ENCODE measurements around the gene ADRB1.
A peak's percentile ranks its signal among the peaks of the same experiment; 100 is the strongest.

Gene ADRB1

DNA sequence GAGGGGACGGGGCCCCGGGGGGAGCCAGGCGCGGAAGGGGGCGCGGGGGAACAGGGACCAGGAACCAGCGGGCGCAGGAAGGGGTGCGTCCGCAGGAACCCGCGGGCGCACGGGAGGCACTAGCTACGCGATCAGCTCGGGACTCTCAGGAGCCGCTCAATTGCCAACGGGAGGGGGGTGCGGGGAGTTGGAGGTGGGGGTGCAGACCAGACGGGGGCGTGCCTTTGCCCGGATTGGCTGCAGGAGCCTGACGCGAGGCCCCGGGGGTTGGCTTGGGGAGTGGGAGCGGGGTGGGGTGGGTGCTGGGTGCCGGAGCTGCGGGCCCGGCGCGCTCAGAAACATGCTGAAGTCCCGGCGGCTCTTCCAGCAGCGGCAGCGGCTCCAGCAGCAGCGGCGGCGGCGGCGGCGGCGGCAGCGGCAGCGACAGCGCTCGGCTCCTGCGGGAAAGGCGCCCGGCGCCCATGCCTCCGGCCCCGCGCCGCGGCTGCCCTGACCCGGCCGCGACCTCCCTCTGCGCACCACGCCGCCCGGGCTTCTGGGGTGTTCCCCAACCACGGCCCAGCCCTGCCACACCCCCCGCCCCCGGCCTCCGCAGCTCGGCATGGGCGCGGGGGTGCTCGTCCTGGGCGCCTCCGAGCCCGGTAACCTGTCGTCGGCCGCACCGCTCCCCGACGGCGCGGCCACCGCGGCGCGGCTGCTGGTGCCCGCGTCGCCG is at the start of gene ADRB1:
ADRB1 (plus strand) TSS at position 335 of the 715 bp plus-strand sequence; CDS start at position 602, 267 bp downstream.
- DNase-seq (ENCODE audit: low spot score) = peak; percentile 42

GRCh38 chr10:113995201-113995600 is 48.5 kb upstream of the ADRB1 start:
- DNase-seq (ENCODE audit: low spot score) = no peak

DNA sequence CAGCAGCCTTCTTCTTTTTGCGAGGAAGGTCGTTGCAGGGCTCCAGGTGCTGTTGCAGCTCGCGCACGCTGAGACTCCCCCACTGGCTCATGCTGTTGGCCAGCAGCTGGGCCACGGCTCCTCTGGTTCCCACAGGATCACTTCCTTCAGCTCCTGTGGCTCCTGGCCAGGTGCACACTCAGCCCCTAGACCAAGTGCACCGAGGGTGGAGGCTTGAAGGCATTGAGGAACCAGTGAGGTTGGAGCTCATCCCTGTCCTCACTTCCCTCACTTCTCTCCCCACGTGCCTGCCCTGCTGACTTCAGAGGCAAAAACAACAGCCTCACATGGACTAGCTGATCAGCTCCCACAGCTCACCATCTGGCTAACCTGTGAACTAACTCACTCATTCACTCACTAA is 46.2 kb upstream of the ADRB1 start:
- DNase-seq (ENCODE audit: low spot score) = no peak

DNA sequence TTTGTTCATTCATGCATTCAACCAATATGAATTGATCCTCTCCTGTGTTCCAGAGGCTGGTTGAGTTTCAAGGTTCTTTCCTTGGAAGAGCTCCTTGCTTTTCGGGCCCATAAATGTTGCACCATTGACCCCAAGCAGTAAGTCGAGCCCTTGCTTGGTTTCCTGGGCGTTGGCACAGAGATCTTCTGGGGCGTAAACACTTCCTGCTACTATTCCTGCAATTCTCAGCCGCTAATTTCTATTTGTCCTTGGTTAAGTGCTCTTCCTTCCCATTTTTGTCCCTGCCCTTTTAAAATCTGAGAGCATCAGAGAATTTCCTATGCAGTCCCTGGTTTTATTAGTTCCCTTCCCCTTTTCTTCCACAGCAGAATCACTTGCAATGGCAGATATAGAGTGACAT is 44.1 kb upstream of the ADRB1 start:
- no peak for DNase-seq (ENCODE audit: low spot score)

- DNase-seq (ENCODE audit: low spot score) = no peak
Observed at GRCh38 chr10:114000457-114001010, 43.1 kb upstream of the ADRB1 start.

DNA sequence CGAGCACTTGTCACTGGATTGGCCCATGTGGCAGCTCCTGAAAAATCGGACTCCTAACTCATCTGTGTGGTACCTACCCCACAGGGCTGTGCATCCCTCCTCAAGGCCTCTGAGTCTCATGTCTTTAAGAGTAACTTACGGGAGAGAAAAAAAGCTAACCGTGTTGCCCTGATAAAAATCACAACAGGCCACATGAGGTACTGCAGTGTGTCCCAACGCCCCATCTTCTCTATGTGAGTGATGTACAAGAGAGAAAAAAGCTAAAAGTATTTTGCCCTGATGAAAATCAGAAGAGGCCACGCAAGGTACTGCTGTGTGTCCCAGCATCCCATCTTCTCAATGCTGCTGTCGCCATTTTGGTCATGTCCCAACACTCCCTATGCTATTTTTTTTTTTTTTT is 41.2 kb upstream of the ADRB1 start:
- no peak for DNase-seq (ENCODE audit: low spot score)

DNA sequence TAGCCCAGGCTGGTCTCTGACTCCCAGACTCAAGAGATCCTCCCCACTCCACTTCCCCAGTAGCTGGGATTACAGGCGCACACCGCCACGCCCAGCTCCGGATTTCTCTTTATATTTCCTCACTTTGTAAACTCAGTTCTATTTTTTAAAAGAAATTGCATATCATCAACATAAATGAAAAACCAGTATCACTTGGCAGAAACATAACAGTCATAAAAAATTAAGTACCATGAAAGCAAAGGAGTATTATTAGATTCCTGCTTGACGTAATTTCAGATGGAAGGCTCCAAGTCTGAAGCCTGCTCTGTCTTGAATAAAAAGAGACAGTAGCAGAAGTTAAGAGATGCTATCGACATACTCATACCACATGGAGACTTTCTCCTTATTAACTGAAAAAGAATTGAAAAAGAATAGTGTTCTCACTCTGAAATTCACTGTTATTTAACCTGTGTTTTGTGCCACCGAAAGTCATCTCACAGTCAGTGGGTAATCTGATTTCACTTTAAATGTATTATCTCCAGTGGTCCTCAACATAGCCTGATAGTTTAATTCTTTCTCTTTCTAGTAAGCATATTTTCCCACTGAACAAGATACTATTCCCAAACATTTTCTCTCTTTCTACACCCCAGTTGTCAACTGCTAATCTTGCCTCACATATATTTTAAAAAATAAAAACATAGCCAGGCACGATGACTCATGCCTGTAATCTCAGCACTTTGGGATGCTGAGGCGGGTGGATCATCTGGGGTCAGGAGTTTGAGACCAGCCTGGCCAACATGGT is 40.3 kb upstream of the ADRB1 start:
- DNase-seq (ENCODE audit: low spot score) = no peak

DNA sequence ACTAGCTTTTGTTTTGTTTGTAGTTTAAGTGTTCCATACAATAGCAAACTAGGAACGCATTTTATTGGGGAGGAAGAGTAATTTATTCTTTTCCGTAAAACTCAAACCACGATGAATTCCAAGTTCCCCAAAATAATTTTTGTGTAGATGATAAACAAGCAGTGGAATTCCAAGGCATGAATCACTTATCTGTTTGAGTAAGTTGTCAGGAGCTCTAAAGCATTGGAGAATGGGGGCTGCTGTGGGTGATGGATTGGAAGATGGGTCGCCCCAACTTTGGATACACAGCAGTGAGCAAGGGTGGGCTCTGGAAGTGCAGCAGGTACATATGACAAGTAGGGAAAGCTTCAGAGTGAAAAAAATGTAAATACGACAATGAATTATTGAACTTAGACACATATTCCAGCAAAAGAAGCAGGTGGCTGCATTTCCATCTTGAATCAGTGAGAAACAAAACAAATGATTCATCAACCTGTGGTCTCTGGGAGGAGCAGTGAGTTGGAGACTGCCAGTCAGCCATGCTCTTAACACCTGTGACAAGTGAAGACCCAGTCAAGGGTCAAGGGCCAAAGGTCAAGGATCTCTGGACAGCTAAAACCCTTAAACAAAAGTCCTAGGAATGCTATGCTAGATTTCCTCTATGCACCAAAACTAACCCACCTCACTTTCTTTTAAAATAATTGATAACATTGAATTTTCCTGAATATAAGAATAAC is 34.2 kb upstream of the ADRB1 start:
- DNase-seq (ENCODE audit: low spot score) = no peak

DNA sequence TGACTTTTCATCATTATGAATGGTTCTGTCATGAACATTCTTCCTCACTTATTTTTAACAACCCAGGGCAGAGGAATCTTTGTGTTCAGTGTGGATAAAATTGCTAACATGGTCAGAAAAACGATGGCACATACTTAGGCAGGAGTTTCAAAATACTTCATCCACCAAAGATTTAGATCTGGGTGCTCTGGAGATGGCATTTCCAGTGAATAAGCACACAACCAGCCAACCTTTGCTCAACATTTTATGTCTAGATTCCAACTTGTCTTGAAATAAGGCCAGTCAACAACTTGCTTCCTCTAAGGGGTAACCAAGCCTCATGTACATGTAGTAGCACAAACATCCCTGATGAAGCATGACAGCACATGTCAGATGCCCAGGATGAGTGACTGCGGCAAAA is 33.4 kb upstream of the ADRB1 start:
- no peak for DNase-seq (ENCODE audit: low spot score)

DNA sequence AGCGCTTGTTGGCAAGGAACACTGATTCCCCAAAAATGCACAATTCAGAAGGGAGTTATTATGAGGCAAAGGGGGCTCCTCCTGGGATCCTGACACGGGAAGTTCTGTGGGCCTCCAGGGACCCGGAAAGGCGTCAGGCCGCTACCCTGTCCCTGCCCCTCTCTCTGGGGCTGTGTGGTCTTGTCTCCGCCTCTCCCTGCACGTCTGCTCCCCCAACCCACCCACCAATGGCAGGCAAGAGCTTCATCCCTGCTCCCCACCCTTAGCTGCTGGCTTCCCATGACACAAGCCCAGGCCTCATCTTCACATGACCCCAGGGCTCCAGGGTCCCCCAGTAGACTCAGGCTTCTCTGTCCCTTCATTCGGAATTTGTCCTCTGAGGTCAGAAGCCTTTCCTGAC is 31.0 kb upstream of the ADRB1 start:
- no peak for DNase-seq (ENCODE audit: low spot score)

DNA sequence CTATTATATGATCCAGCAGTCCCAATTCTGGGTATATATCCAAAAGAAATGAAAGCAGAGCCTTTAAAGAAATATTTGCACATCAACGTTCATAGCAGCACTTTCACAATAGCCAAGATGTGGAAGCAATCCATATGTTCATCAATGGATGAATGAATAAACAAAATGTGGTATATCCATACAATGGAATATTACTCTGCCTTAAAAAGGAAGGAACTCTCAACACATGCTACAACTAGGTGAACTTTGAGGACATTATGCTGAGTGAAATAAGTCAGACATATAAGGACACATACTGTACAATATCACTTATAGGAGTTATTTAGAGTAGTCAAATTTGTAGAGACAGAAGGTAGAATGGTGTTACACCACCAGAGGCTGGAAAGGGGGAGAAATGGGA is 28.0 kb upstream of the ADRB1 start:
- DNase-seq (ENCODE audit: low spot score) = no peak

- no peak for DNase-seq (ENCODE audit: low spot score)
Observed at GRCh38 chr10:114017271-114017670, 26.4 kb upstream of the ADRB1 start.

DNA sequence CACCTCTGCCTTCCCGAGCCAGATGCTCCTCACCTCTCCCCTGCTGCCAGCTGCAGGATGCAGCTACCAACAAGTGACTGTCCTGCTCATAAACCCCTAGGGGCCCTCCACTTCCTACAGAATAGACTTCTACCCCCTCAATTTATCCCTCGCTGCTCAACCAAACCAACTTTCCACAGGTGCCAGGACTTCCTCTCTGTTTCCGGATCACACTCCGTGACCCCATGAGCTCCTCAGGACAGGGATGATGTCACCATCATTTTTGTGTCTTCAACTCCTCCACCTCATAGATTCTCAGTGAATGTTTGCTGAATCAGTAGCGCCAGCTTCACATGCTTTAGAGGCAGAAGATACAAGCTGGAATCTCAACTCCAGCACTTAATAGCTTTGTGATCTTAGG is 25.8 kb upstream of the ADRB1 start:
- no peak for DNase-seq (ENCODE audit: low spot score)

DNA sequence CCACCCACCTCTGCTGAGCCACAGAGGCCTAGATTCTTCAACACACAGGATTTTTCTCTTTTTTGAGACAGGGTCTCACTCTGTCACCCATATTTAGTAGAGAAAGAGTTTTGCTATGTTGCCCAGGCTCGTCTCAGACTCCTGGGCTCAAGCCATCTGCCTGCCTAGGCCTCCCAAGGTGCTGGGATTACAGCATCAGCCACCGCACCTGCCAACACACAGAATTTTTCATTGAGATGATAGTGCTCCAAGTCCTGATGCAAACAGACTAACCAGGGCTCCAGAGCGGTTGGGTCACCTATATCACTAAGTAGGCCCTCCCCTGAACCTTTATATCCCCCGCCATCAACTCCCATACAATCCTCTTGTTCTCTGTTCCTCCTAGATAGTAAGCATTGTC is 24.4 kb upstream of the ADRB1 start:
- no peak for DNase-seq (ENCODE audit: low spot score)

GRCh38 chr10:114021154-114021553 is 22.5 kb upstream of the ADRB1 start:
- DNase-seq (ENCODE audit: low spot score) = no peak

DNA sequence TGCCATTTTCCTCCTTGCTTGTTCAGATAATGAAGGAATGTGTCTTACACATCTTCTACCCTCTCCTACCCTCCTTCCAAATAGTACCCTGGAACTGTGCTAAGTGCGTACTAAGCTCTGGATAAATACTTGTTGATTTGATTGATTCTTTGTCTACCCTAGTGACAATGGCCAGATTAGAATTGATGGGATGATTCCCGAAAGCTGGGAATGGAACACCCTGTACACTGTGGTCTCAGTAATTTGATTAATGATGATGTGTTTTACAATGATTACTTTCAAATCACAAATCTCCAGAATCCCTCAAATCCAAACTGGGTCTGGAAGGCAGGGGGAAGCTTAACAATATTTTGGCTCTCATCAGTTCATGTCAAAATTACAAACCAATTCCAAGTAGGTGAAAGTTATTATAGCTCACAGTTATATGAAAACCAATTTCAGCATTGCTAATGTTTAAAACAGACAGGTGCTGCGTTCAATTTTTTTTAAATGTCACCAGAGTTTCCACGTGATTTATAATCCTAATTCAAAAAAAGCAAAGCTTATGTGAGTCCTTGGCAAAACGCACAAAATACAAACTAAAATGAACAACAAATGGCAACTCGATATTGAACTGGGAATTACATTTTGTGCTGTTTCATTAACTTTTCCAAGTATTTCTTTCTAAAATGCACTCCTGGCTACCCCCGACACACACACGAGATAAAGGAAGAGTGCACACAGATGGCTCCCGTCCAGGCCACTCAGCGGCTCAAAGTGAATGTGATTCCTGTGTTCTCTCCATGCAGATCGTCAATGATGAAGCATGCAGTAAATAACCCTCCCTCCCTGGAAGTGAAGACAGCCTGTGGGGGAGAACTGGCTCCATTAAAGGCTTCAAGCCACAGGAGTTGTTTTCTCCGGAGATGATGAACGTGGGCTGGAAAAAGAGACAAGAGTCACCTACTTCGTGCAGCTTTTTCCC is 21.7 kb upstream of the ADRB1 start:
- peak; percentile 14 for DNase-seq (ENCODE audit: low spot score)

GRCh38 chr10:114022766-114023597 is 20.7 kb upstream of the ADRB1 start:
- DNase-seq (ENCODE audit: low spot score) = no peak

GRCh38 chr10:114024876-114025610 is 18.6 kb upstream of the ADRB1 start:
- DNase-seq (ENCODE audit: low spot score) = peak; percentile 11

DNA sequence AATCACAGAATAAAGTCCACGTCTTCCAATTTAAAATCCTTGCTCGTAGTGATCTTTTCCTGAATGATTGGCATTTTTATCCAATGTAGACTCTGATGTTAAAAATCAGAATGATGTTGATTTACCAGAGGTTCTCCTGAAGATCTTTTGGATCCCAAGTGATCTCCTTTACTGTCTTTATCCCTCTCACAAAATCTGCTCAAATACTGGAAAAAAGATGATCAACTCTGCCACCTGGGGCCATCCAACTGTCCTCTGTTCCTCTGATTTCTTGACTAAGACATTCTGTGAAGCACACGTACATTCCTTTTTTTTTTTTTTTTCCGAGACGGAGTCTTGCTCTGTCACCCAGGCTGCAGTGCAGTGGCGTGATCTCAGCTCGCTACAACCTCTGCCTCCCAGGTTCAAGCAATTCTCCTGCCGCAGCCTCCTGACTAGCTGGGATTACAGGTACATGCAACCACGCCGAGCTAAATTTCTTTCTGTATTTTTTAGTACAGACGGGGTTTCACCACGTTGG is 18.0 kb upstream of the ADRB1 start:
- DNase-seq (ENCODE audit: low spot score) = no peak
